ENCODE measurements around the gene LYPD3. TPM values are rescaled to one million over a fixed set of nuclear protein-coding genes. Genes with fewer than 3 reads are reported as not detected.
"Not testable (repeated sequence)": the region's sequence is repeated elsewhere in the genome, so short reads cannot be mapped to it uniquely, and the experiment has no call there.

Gene LYPD3
- total and polyA plus RNA-seq, 2 donors (not counting 3 experiments of a cell fraction or from before 2014, with no cell fraction given), result 0.52 TPM; not detected in 1

GRCh38 chr19:43444091-43444490 lies 21.3 kb downstream of the LYPD3 start:
- H3K9me1 ChIP-seq (replicated peaks; ENCODE audit: control insufficient read depth, extremely low read depth, insufficient read depth, low read length); BruUV-seq (replicated peaks); H3K27me3 ChIP-seq (ENCODE audit: control insufficient read depth in 2 of 2, insufficient read depth in 2 of 2, low read length in 2 of 2); H2AFZ ChIP-seq (ENCODE audit: low read depth, low read length); H3K9me3 ChIP-seq (replicated peaks; ENCODE audit: control insufficient read depth, insufficient read depth, low read length); H3K79me2 ChIP-seq (ENCODE audit: control insufficient read depth, insufficient read depth, low read length); dilution Hi-C loops (cut with MboI; ENCODE audit: extremely low pct_ligation_motif_present, low sequenced_read_pairs); H4K20me1 ChIP-seq (replicated peaks; ENCODE audit: control insufficient read depth, extremely low read depth, insufficient read depth, low read length); H3K36me3 ChIP-seq (ENCODE audit: control insufficient read depth in 2 of 2, extremely low read depth in 1 of 2, insufficient read depth in 2 of 2, low read length in 2 of 2); H3K4me3 ChIP-seq (replicated peaks in 1 of 3; ENCODE audit: insufficient read depth in 1 of 3, low read depth in 1 of 3, low read length in 3 of 3); intact Hi-C loops (cut with micrococcal nuclease); H3K27ac ChIP-seq (ENCODE audit: insufficient read depth, low read depth, low read length); H3K4me1 ChIP-seq (ENCODE audit: control insufficient read depth, extremely low read depth, insufficient read depth, low read length); H3K4me2 ChIP-seq (ENCODE audit: insufficient read depth, low read length); FAIRE-seq; POLR2A ChIA-PET; H3K9ac ChIP-seq (replicated peaks; ENCODE audit: extremely low read depth, insufficient read depth, low read length); DNase-seq (ENCODE audit: low read depth, low spot score): not testable (repeated sequence)
- CTCF ChIA-PET, result interaction anchor here (1.1 to 6.6 kb wide), 4 partner anchors 12 to 111 kb away, joined by 4 to 833 read pairs (median 28); partner anchors contain the start of gene PHLDB3

GRCh38 chr19:43441716-43442115 lies 23.7 kb downstream of the LYPD3 start:
- H2AFZ ChIP-seq (ENCODE audit: low read depth, low read length), result no peak overlapping the region

More at GRCh38 chr19:43441716-43442115, 23.7 kb downstream of the LYPD3 start:
- ChIA-PET CTCF (interaction anchor here (1.2 to 2.0 kb wide), 4 partner anchors 9 to 78 kb away, joined by 3 to 8 read pairs (median 5); no protein-coding TSS in a partner anchor), POLR2A (no interaction called here)
- H3K9me3 ChIP-seq (replicated peaks; ENCODE audit: control insufficient read depth, insufficient read depth, low read length), result no peaks in the 10 kb centered on the region
- no peaks in the 10 kb centered on the region for H4K20me1 ChIP-seq (replicated peaks; ENCODE audit: control insufficient read depth, extremely low read depth, insufficient read depth, low read length)
- DNase-seq (ENCODE audit: low read depth, low spot score), result no peak
- no peak overlapping the region for H3K4me3 ChIP-seq (replicated peaks in 1 of 3; ENCODE audit: insufficient read depth in 1 of 3, low read depth in 1 of 3, low read length in 3 of 3)
- no peak overlapping the region for H3K27ac ChIP-seq (ENCODE audit: insufficient read depth, low read depth, low read length)
- dilution Hi-C loops (cut with MboI; ENCODE audit: extremely low pct_ligation_motif_present, low sequenced_read_pairs), result no loop called here
- no peaks in the 10 kb centered on the region for H3K79me2 ChIP-seq (ENCODE audit: control insufficient read depth, insufficient read depth, low read length)
- intact Hi-C loops (cut with micrococcal nuclease), result no loop called here
- no peak overlapping the region for H3K4me2 ChIP-seq (ENCODE audit: insufficient read depth, low read length)
- no peaks in the 10 kb centered on the region for H3K27me3 ChIP-seq (ENCODE audit: control insufficient read depth in 2 of 2, insufficient read depth in 2 of 2, low read length in 2 of 2)
- H3K9ac ChIP-seq (replicated peaks; ENCODE audit: extremely low read depth, insufficient read depth, low read length), result no peak overlapping the region
- H3K4me1 ChIP-seq (ENCODE audit: control insufficient read depth, extremely low read depth, insufficient read depth, low read length), result no peaks in the 10 kb centered on the region
- TF ChIP-seq MYC (IDR thresholded peaks at IDR 0.05; ENCODE audit: low read depth, low read length) (no peak), MAX (IDR thresholded peaks at IDR 0.05; ENCODE audit: insufficient read depth, insufficient read length) (no peak), GATA2 (IDR thresholded peaks at IDR 0.05; ENCODE audit: insufficient read depth, insufficient read length, low read depth, low read length) (no peak), CTCF (IDR thresholded peaks at IDR 0.05; ENCODE audit: extremely low read depth in 1 of 2, insufficient read depth in 1 of 2, low read depth in 1 of 2, low read length in 2 of 2) (no peak), FOS (IDR thresholded peaks at IDR 0.05; ENCODE audit: borderline replicate concordance, insufficient read depth, low read length) (no peak), EZH2 (IDR thresholded peaks at IDR 0.05; ENCODE audit: borderline replicate concordance, low read depth, low read length, severe bottlenecking) (no peak), POLR2A (IDR thresholded peaks at IDR 0.05; ENCODE audit: low read depth, low read length) (no peak), POLR2AphosphoS5 (IDR thresholded peaks at IDR 0.05; ENCODE audit: insufficient read depth, low read depth, low read length) (no peak), JUN (IDR thresholded peaks at IDR 0.05; ENCODE audit: borderline replicate concordance, insufficient read depth, insufficient read length, low read depth) (no peak)
- no peak for FAIRE-seq
- no TSS peak for BruUV-seq (replicated peaks)
- no peaks in the 10 kb centered on the region for H3K9me1 ChIP-seq (replicated peaks; ENCODE audit: control insufficient read depth, extremely low read depth, insufficient read depth, low read length)
- no peaks in the 10 kb centered on the region for H3K36me3 ChIP-seq (ENCODE audit: control insufficient read depth in 2 of 2, extremely low read depth in 1 of 2, insufficient read depth in 2 of 2, low read length in 2 of 2)

Measured in endothelial cell of umbilical vein (primary cell).